Keratinocyte (primary cell): ENCODE results near the gene CNTLN. TPM values are rescaled to one million over a fixed set of nuclear protein-coding genes. Genes with fewer than 3 reads are reported as not detected.

ENCODE experiments used
- DNase-seq: peaks from one replicate; pipeline ENCODE4 v3.0.0-alpha.2; 2011; ENCODE audit warnings: low read depth, missing footprints, low spot score
- FAIRE-seq: peaks from 2 replicates; lab custom pipeline; 2011; peaks lifted over from hg19 to GRCh38; lab: Jason Lieb, UNC
- H2AFZ ChIP-seq: 2 replicates; pipeline ENCODE4 v1.6.0; 2012; ENCODE audit warnings: low read length, control low read depth, inconsistent platforms; ENCODE audit not compliant: control insufficient read depth
- H3K27ac ChIP-seq: 2 replicates; pipeline ENCODE4 v1.5.1; 2011; ENCODE audit warnings: low read length; ENCODE audit not compliant: control insufficient read depth, insufficient read depth
- H3K27me3 ChIP-seq: 3 replicates; pipeline ENCODE4 v1.6.0; 2011; ENCODE audit warnings: low read length; ENCODE audit not compliant: control insufficient read depth, insufficient read depth; ENCODE audit errors: extremely low read depth
- H3K36me3 ChIP-seq, 2 experiments: 2 replicates in 1 of 2; 3 replicates in 1 of 2; pipeline ENCODE4 v1.5.1; 2011; ENCODE audit warnings: low read length in 2 of 2, mild to moderate bottlenecking in 1 of 2; ENCODE audit not compliant: control insufficient read depth in 2 of 2, insufficient read depth in 2 of 2; ENCODE audit errors: extremely low read depth in 1 of 2
- H3K4me1 ChIP-seq: 3 replicates; pipeline ENCODE4 v1.5.1; 2011; ENCODE audit warnings: low read length; ENCODE audit not compliant: control insufficient read depth, insufficient read depth; ENCODE audit errors: extremely low read depth
- H3K4me2 ChIP-seq: 3 replicates; pipeline ENCODE4 v1.6.0; 2011; ENCODE audit warnings: low read depth, low read length; ENCODE audit not compliant: control insufficient read depth, insufficient read depth; ENCODE audit errors: extremely low read depth
- H3K4me3 ChIP-seq, 3 experiments: fragments of 200-600 bp in 1 of 3; sonication (generic) in 1 of 3; 2 replicates in 2 of 3; 3 replicates in 1 of 3; pipeline ENCODE4 v1.5.1; 2011 to 2016; ENCODE audit warnings: low read length in 3 of 3, mild to moderate bottlenecking in 3 of 3, control low read depth in 2 of 3, inconsistent platforms in 1 of 3, low read depth in 1 of 3, mixed read lengths in 1 of 3, mixed run types in 1 of 3, moderate library complexity in 1 of 3; ENCODE audit not compliant: control insufficient read depth in 2 of 3, insufficient read depth in 2 of 3; ENCODE audit errors: extremely low read depth in 1 of 3
- H3K79me2 ChIP-seq: 2 replicates; pipeline ENCODE4 v1.6.0; 2012; ENCODE audit warnings: low read length; ENCODE audit not compliant: control insufficient read depth, insufficient read depth
- H3K9ac ChIP-seq: 3 replicates; pipeline ENCODE4 v1.6.0; 2011; ENCODE audit warnings: low read length; ENCODE audit not compliant: control insufficient read depth, insufficient read depth; ENCODE audit errors: extremely low read depth
- H3K9me1 ChIP-seq: 3 replicates; pipeline ENCODE4 v1.6.0; 2011; ENCODE audit warnings: low read length; ENCODE audit not compliant: control insufficient read depth, insufficient read depth; ENCODE audit errors: extremely low read depth
- H3K9me3 ChIP-seq: 2 replicates; pipeline ENCODE4 v1.5.1; 2012; ENCODE audit warnings: low read depth, low read length; ENCODE audit not compliant: control insufficient read depth
- H4K20me1 ChIP-seq: 3 replicates; pipeline ENCODE4 v1.6.0; 2011; ENCODE audit warnings: low read length; ENCODE audit not compliant: control insufficient read depth, insufficient read depth; ENCODE audit errors: extremely low read depth
- EZH2 ChIP-seq: IDR thresholded peaks from one replicate; pipeline ENCODE4 v1.6.1; 2012; ENCODE audit warnings: inconsistent platforms, mild to moderate bottlenecking, low read length, moderate library complexity
- dilution Hi-C: fragments of 300-500 bp; cut with MboI; formaldehyde crosslinking; loops from one replicate; pipeline ENCODE4 v1.7.0; 2020; ENCODE audit warnings: low sequenced_read_pairs; ENCODE audit not compliant: extremely low pct_ligation_motif_present
- polyA plus RNA-seq, 5 experiments: library from polyadenylated mRNA; depleted of rRNA in 3 of 5; stranded (reverse) in 3 of 5; stranded (forward) in 1 of 5; unstranded in 1 of 5; fragments of >200 nt; gene quantifications; 1 replicate in 1 of 5; 2 replicates in 3 of 5; 3 replicates in 1 of 5; pipeline versions ENCODE4 v1.2.1 to v1.2.3, GENCODE V29; 2011 to 2012; ENCODE audit warnings: missing spikeins in 2 of 5, low read depth in 1 of 5, low replicate concordance in 1 of 5
- TF ChIP-seq, protein P1 (sequence below), 3 experiments: IDR thresholded peaks in 1 of 3; conservative IDR thresholded peaks in 1 of 3; optimal IDR thresholded peaks in 1 of 3; 2 replicates in 2 of 3; 3 replicates in 1 of 3; pipeline versions ENCODE3 to v1.5.1; 2011; ENCODE audit warnings: low read length in 3 of 3, mild to moderate bottlenecking in 3 of 3, moderate library complexity in 2 of 3, control low read depth in 1 of 3, inconsistent platforms in 1 of 3; ENCODE audit not compliant: insufficient read depth in 2 of 3; ENCODE audit errors: extremely low read depth in 1 of 3

The CNTLN gene
- polyA plus RNA-seq, 1 donor (not counting 4 experiments of a cell fraction or from before 2014, with no cell fraction given) = 2.4 TPM

DNA sequence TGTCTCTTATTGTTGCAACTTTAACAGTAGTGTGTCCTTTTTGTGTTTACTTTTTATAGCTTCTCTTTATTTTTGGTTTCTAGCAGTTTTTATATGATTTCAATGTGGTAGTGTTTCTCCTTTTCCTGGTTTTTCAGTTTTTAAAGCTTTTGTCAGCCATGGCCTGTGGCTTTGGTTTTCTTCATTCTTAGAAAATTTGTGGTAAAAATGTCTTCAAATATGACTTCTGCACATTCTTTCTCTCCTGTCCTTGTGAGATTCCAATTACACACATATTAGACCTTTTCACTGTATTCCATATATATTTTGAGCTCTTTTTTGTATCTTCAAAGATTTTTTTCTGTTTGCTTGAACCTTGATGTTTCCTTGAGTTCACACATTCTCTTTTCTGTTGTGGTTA lies 180.5 kb downstream of the CNTLN start:
- Histone ChIP-seq H3K4me3 (no peak overlapping the region), H3K36me3 (no peaks in the 10 kb centered on the region), H3K27me3 (no peaks in the 10 kb centered on the region), H3K27ac (no peak overlapping the region), H3K9ac (no peak overlapping the region), H4K20me1 (no peaks in the 10 kb centered on the region), H3K9me1 (no peaks in the 10 kb centered on the region), H2AFZ (no peak overlapping the region), H3K9me3 (no peaks in the 10 kb centered on the region), H3K4me1 (no peaks in the 10 kb centered on the region), H3K79me2 (no peaks in the 10 kb centered on the region), H3K4me2 (no peak overlapping the region)
- dilution Hi-C loops = no loop called here
- no peak for FAIRE-seq
- TF ChIP-seq, protein P1, sequence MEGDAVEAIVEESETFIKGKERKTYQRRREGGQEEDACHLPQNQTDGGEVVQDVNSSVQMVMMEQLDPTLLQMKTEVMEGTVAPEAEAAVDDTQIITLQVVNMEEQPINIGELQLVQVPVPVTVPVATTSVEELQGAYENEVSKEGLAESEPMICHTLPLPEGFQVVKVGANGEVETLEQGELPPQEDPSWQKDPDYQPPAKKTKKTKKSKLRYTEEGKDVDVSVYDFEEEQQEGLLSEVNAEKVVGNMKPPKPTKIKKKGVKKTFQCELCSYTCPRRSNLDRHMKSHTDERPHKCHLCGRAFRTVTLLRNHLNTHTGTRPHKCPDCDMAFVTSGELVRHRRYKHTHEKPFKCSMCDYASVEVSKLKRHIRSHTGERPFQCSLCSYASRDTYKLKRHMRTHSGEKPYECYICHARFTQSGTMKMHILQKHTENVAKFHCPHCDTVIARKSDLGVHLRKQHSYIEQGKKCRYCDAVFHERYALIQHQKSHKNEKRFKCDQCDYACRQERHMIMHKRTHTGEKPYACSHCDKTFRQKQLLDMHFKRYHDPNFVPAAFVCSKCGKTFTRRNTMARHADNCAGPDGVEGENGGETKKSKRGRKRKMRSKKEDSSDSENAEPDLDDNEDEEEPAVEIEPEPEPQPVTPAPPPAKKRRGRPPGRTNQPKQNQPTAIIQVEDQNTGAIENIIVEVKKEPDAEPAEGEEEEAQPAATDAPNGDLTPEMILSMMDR (optimal IDR thresholded peaks at IDR 0.05 in 1 of 3, IDR thresholded peaks at IDR 0.05 in 1 of 3, conservative IDR thresholded peaks at IDR 0.05 in 1 of 3; ENCODE audit: extremely low read depth in 1 of 3, insufficient read depth in 2 of 3, low read length in 3 of 3) = no peak
- no peak for TF ChIP-seq EZH2
- DNase-seq = no peak

DNA sequence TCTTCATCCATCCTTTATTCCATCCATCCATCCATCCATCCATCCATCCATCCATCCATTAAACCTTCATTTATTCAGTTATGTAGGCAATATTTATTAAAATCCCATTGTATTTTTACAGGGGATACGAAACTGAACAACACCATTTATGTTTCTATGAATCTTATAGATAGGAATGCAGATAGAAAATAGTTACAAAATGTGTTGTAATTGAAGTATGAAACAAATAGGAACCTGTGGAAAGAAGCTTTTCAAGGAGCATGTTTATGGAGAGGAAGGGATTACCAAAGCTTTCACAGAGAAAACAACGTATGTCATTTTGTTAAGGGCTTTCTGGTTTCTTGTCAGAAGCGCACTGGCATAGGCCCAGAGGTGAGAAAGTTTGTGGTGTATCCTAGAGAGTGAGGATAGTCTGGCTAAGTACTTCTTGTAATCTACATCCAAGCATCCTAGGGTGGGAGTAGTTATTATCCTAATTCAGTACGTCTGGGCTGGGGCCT lies 184.0 kb downstream of the CNTLN start:
- Histone ChIP-seq H3K4me2 (no peak overlapping the region), H3K79me2 (no peaks in the 10 kb centered on the region), H3K9me3 (no peaks in the 10 kb centered on the region), H3K9me1 (no peaks in the 10 kb centered on the region), H2AFZ (no peak overlapping the region), H3K27me3 (no peaks in the 10 kb centered on the region), H3K9ac (no peak overlapping the region), H3K4me1 (no peaks in the 10 kb centered on the region), H4K20me1 (no peaks in the 10 kb centered on the region), H3K27ac (no peak overlapping the region), H3K4me3 (no peak overlapping the region), H3K36me3 (no peaks in the 10 kb centered on the region)
- dilution Hi-C loops = no loop called here
- no peak for TF ChIP-seq EZH2
- TF ChIP-seq, protein P1 (optimal IDR thresholded peaks at IDR 0.05 in 1 of 3, IDR thresholded peaks at IDR 0.05 in 1 of 3, conservative IDR thresholded peaks at IDR 0.05 in 1 of 3; ENCODE audit: extremely low read depth in 1 of 3, insufficient read depth in 2 of 3, low read length in 3 of 3) = no peak
- DNase-seq = no peak
- no peak for FAIRE-seq
